Effector memory CD8-positive, alpha-beta T cell (primary cell): ENCODE data around the gene GOLGA6L6.
"Not testable (repeated sequence)": the region's sequence is repeated elsewhere in the genome, so short reads cannot be mapped to it uniquely, and the experiment has no call there.

Experiments used
- ATAC-seq: fragments of 150-1000 bp; cut with Tn5 transposase; replicated peaks from 2 replicates; pipeline ENCODE4 v1.10.0; 2021; ENCODE audit warnings: mild to moderate bottlenecking, moderate library complexity
- DNase-seq, 3 experiments: peaks; one replicate each; pipeline ENCODE4 v3.0.0; 2021
- H3K27ac Mint-ChIP-seq, 2 donors: one replicate each; pipeline ENCODE4 v1.8.0; 2022; ENCODE audit warnings: mild to moderate bottlenecking in 2 of 2, mixed read lengths in 2 of 2, moderate library complexity in 2 of 2
- H3K27me3 Mint-ChIP-seq, 2 donors: one replicate each; pipeline ENCODE4 v1.8.0; 2022; ENCODE audit warnings: mixed read lengths in 2 of 2
- H3K36me3 Mint-ChIP-seq: one replicate; pipeline ENCODE4 v1.8.0; 2022; ENCODE audit warnings: mild to moderate bottlenecking, moderate library complexity, mixed read lengths; ENCODE audit not compliant: insufficient read depth
- H3K4me1 Mint-ChIP-seq, 2 donors: one replicate each; pipeline ENCODE4 v1.8.0; 2022; ENCODE audit warnings: low read depth in 2 of 2, mixed read lengths in 2 of 2
- H3K4me3 Mint-ChIP-seq, 2 donors: one replicate each; pipeline ENCODE4 v1.8.0; 2022; ENCODE audit warnings: mild to moderate bottlenecking in 2 of 2, mixed read lengths in 2 of 2, moderate library complexity in 2 of 2
- H3K9me3 Mint-ChIP-seq, 2 donors: one replicate each; pipeline ENCODE4 v1.8.0; 2022; ENCODE audit warnings: mixed read lengths in 2 of 2

The GOLGA6L6 gene

GRCh38 chr15:20493035-20493434 is 48.6 kb downstream of the GOLGA6L6 start:
- H3K9me3 Mint-ChIP-seq, H3K4me3 Mint-ChIP-seq, H3K36me3 Mint-ChIP-seq, ATAC-seq, DNase-seq, H3K4me1 Mint-ChIP-seq, H3K27me3 Mint-ChIP-seq, H3K27ac Mint-ChIP-seq: not testable (repeated sequence)

- not testable (repeated sequence) for H3K4me3 Mint-ChIP-seq, H3K36me3 Mint-ChIP-seq, H3K27ac Mint-ChIP-seq, H3K27me3 Mint-ChIP-seq, ATAC-seq, H3K9me3 Mint-ChIP-seq, DNase-seq, H3K4me1 Mint-ChIP-seq
Measured at GRCh38 chr15:20492598-20492997, 49.0 kb downstream of the GOLGA6L6 start.

GRCh38 chr15:20489320-20489719 is 52.3 kb downstream of the GOLGA6L6 start:
- not testable (repeated sequence) for ATAC-seq, H3K4me1 Mint-ChIP-seq, H3K4me3 Mint-ChIP-seq, H3K27me3 Mint-ChIP-seq, H3K9me3 Mint-ChIP-seq, H3K27ac Mint-ChIP-seq, DNase-seq, H3K36me3 Mint-ChIP-seq
